ENCODE results near the gene MED7. TPM values are rescaled to one million over a fixed set of nuclear protein-coding genes. Genes with fewer than 3 reads are reported as not detected.
A peak's percentile ranks its signal among the peaks of the same experiment; 100 is the strongest.

The MED7 gene
- total RNA-seq, 2 donors from 2014 or later: 14.8 to 16.6 TPM

GRCh38 chr5:157109744-157110143 lies 32.9 kb downstream of the MED7 start:
- ATAC-seq (peak; percentile 57 to 68), DNase-seq (ENCODE audit: low spot score) (peak; percentile 73)
- peaks cover 38% of the 10 kb centered on the region for H3K36me3 Mint-ChIP-seq
- H3K4me3 Mint-ChIP-seq: peak overlapping the region; percentile 94
- H3K27ac Mint-ChIP-seq: peak overlapping the region; percentile 97 to 99
- H3K4me1 Mint-ChIP-seq (ENCODE audit: low read depth in 2 of 2): peaks cover 34 to 62% of the 10 kb centered on the region in 2 donors
- H3K27me3 Mint-ChIP-seq: no peaks in the 10 kb centered on the region
- no peaks in the 10 kb centered on the region for H3K9me3 Mint-ChIP-seq

- Mint-ChIP-seq H3K27ac (peak within 1 kb of the TSS; percentile 97 to 99), H3K9me3 (no peaks in the 10 kb centered on the region), H3K27me3 (no peaks in the 10 kb centered on the region), H3K4me1 (ENCODE audit: low read depth in 2 of 2) (peaks cover 36 to 66% of the 10 kb centered on the region in 2 donors), H3K36me3 (peaks cover 45% of the 10 kb centered on the region), H3K4me3 (peak within 1 kb of the TSS; percentile 94)
- peak; percentile 86 for DNase-seq (ENCODE audit: low spot score)
- peak; percentile 83 to 89 for ATAC-seq
These were observed 33.7 kb downstream of the MED7 start, which contains the start of gene HAVCR2 for GRCh38 chr5:157108976-157109375. Gene HAVCR2 (minus strand): TSS chr5:157109044. CDS start chr5:157108983, 61 bp downstream.

GRCh38 chr5:157107508-157107907 lies 35.2 kb downstream of the MED7 start:
- Mint-ChIP-seq H3K27ac (peak overlapping the region; percentile 97 to 99), H3K4me3 (peak overlapping the region; percentile 94), H3K9me3 (no peaks in the 10 kb centered on the region), H3K27me3 (no peaks in the 10 kb centered on the region), H3K4me1 (ENCODE audit: low read depth in 2 of 2) (peaks cover 35 to 58% of the 10 kb centered on the region in 2 donors), H3K36me3 (peaks cover 53% of the 10 kb centered on the region)
- peak in 1 of 2 donors; percentile 2 for ATAC-seq
- peak; percentile 69 for DNase-seq (ENCODE audit: low spot score)

- no peaks in the 10 kb centered on the region for H3K9me3 Mint-ChIP-seq
- peaks cover 53% of the 10 kb centered on the region for H3K36me3 Mint-ChIP-seq
- peak; percentile 74 to 85 for ATAC-seq
- peak overlapping the region; percentile 97 to 99 for H3K27ac Mint-ChIP-seq
- peak overlapping the region; percentile 94 for H3K4me3 Mint-ChIP-seq
- peaks cover 35 to 58% of the 10 kb centered on the region in 2 donors for H3K4me1 Mint-ChIP-seq (ENCODE audit: low read depth in 2 of 2)
- no peaks in the 10 kb centered on the region for H3K27me3 Mint-ChIP-seq
- DNase-seq (ENCODE audit: low spot score): peak; percentile 86
These were observed 35.8 kb downstream of the MED7 start for GRCh38 chr5:157106630-157107461.

GRCh38 chr5:157100140-157100679 lies 42.5 kb downstream of the MED7 start:
- DNase-seq (ENCODE audit: low spot score) (peak; percentile 64), ATAC-seq (peak; percentile 88 to 89)
- Mint-ChIP-seq H3K36me3 (peaks cover 40% of the 10 kb centered on the region), H3K27ac (peak overlapping the region; percentile 97 to 99), H3K9me3 (no peaks in the 10 kb centered on the region), H3K4me3 (peak overlapping the region; percentile 94), H3K4me1 (ENCODE audit: low read depth in 2 of 2) (peaks cover 38 to 47% of the 10 kb centered on the region in 2 donors), H3K27me3 (no peaks in the 10 kb centered on the region)

- ATAC-seq: no peak
- H3K36me3 Mint-ChIP-seq: peaks cover 42% of the 10 kb centered on the region
These were observed 54.2 kb downstream of the MED7 start for GRCh38 chr5:157088342-157088990.

More at GRCh38 chr5:157088342-157088990, 54.2 kb downstream of the MED7 start:
- no peak for DNase-seq (ENCODE audit: low spot score)
- Mint-ChIP-seq H3K27ac (peak overlapping the region; percentile 41 to 72), H3K9me3 (no peaks in the 10 kb centered on the region), H3K4me1 (ENCODE audit: low read depth in 2 of 2) (peaks cover 12 to 21% of the 10 kb centered on the region in 2 donors), H3K4me3 (no peak overlapping the region), H3K27me3 (no peaks in the 10 kb centered on the region)

Other genes with a start within 250 kb of the MED7 start
- 10 to 100 TPM in 1 of 2 donors, 1 to 10 TPM in 1; 8.6 to 13.5 TPM for gene TIMD4, start 179.6 kb downstream of the MED7 start, total RNA-seq
- 10 to 100 TPM; 23.9 to 26.5 TPM for gene HAVCR1, start 83.7 kb downstream of the MED7 start, total RNA-seq
- gene HAVCR2, start 33.8 kb downstream of the MED7 start, total RNA-seq: 100 to 1,000 TPM; 378 to 721 TPM
- not detected for gene GARIN3, start 23.4 kb upstream of the MED7 start, total RNA-seq
- gene ITK, start 38.0 kb upstream of the MED7 start, total RNA-seq: 100 to 1,000 TPM; 153 to 225 TPM
- gene CYFIP2, start 123.3 kb upstream of the MED7 start, total RNA-seq: 100 to 1,000 TPM; 282 to 424 TPM